Testis (tissue), 3 donors: ENCODE data around the gene IP6K1. TPM values are rescaled to one million over a fixed set of nuclear protein-coding genes. Genes with fewer than 3 reads are reported as not detected.

Source experiments
- DNase-seq: peaks from one replicate; pipeline ENCODE4 v3.0.0-alpha.2; 2019
- H3K27ac ChIP-seq, 2 donors: fragments of 200-600 bp; sonication (generic); one replicate each; pipeline ENCODE4 v1.5.1; 2019
- H3K27me3 ChIP-seq: fragments of 200-600 bp; sonication (generic); one replicate; pipeline ENCODE4 v1.5.1; 2019
- H3K36me3 ChIP-seq: fragments of 200-600 bp; sonication (generic); one replicate; pipeline ENCODE4 v1.5.1; 2017; ENCODE audit warnings: low read depth; ENCODE audit errors: missing control alignments
- H3K4me1 ChIP-seq: fragments of 200-600 bp; sonication (generic); one replicate; pipeline ENCODE4 v1.5.1; 2019
- H3K4me3 ChIP-seq, 2 donors: fragments of 200-600 bp; sonication (generic); one replicate each; pipeline ENCODE4 v1.5.1; 2017 to 2019
- H3K9me3 ChIP-seq: fragments of 200-600 bp; sonication (generic); one replicate; pipeline ENCODE4 v1.5.1; 2017
- CTCF ChIP-seq, 3 experiments: fragments of 450-650 bp in 2 of 3; fragments of 200-600 bp in 1 of 3; sonication (generic) in 1 of 3; IDR thresholded peaks; one replicate each; pipeline ENCODE4 v1.5.1; 2016 to 2019; ENCODE audit warnings: antibody characterized with exemption in 3 of 3, mild to moderate bottlenecking in 2 of 3, moderate library complexity in 1 of 3
- POLR2A ChIP-seq: fragments of 450-650 bp; IDR thresholded peaks from one replicate; pipeline ENCODE4 v1.6.1; 2017; ENCODE audit warnings: antibody characterized with exemption, mild to moderate bottlenecking, moderate library complexity
- WGBS, 2 donors: methylation state at CpG; one replicate each; pipeline ENCODE4 v1.1.5; 2018; 5-methylcytosine and 5-hydroxymethylcytosine counted together
- intact Hi-C: fragments of 100-400 bp; cut with DNase I; formaldehyde crosslinking; loops from one replicate; pipeline ENCODE4 v1.15.1; 2023; ENCODE audit warnings: low total_unique reads
- polyA plus RNA-seq: library from polyadenylated mRNA; stranded (reverse); fragments of 350-450 nt; fragmentation: Illumina TruSeq; extraction: RNeasy Lipid Tissue Mini Kit (QIAGEN cat#74804); gene quantifications from one replicate; pipeline ENCODE4 v1.2.3, GENCODE V29; 2014; ENCODE audit warnings: low read depth, low replicate concordance; ENCODE audit not compliant: insufficient read depth
- total RNA-seq, 2 donors: library from RNA; depleted of rRNA; stranded (reverse); fragments of >200 nt; gene quantifications; one replicate each; pipeline ENCODE4 v1.2.3, GENCODE V29; 2016

The IP6K1 gene
- total and polyA plus RNA-seq, 3 donors from 2014 or later, result 96.0 to 134 (median 97.4) TPM

- H3K36me3 ChIP-seq, result no peaks in the 10 kb centered on the region
- DNase-seq, result no peak
- intact Hi-C loops, result no loop called here
Observed at GRCh38 chr3:49713336-49714105, 72.8 kb downstream of the IP6K1 start.

GRCh38 chr3:49712631-49713317 lies 73.6 kb downstream of the IP6K1 start:
- Histone ChIP-seq H3K4me1 (no peaks in the 10 kb centered on the region), H3K36me3 (no peaks in the 10 kb centered on the region), H3K4me3 (no peak overlapping the region), H3K9me3 (no peaks in the 10 kb centered on the region), H3K27ac (no peak overlapping the region), H3K27me3 (no peaks in the 10 kb centered on the region)
- TF ChIP-seq POLR2A, result no peak
- no peak for TF ChIP-seq CTCF (IDR thresholded peaks at IDR 0.05)
- WGBS, 2 donors, result 74 to 79% methylated on average over 7 of the region's 7 CpGs
- intact Hi-C loops, result no loop called here
- no peak for DNase-seq

More at GRCh38 chr3:49713336-49714105, 72.8 kb downstream of the IP6K1 start:
- WGBS, 2 donors, result 92 to 95% methylated on average over 7 to 25 of the region's 25 CpGs
- peaks cover under 1% of the 10 kb centered on the region for H3K4me1 ChIP-seq
- no peaks in the 10 kb centered on the region for H3K9me3 ChIP-seq
- no peaks in the 10 kb centered on the region for H3K27me3 ChIP-seq
- H3K27ac ChIP-seq, result no peak overlapping the region
- TF ChIP-seq CTCF (IDR thresholded peaks at IDR 0.05) (no peak), POLR2A (no peak)
- H3K4me3 ChIP-seq, result no peak overlapping the region

DNA sequence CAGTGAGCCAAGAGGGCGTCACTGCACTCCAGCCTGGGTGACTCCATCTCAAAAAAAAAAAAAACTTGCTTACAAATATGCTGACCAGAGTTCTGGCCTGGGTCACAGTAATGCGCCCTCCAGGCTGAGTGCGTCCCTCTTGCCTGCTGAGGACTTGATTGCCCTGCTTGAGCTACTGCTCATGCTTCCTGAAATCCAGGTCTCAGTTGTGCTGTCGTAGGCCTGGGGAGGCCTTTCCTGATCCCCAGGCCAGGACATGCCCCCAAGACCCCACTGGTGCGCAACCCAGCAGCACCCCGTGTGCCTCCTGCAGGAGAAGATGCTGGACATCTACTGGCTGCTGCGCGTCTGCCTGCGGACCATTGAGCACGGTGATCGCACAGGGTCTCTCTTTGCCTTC lies 74.2 kb downstream of the IP6K1 start:
- WGBS, 2 donors, result 88 to 95% methylated on average over 11 of the region's 11 CpGs
- intact Hi-C loops, result no loop called here
- Histone ChIP-seq H3K27ac (no peak overlapping the region), H3K4me1 (no peaks in the 10 kb centered on the region), H3K36me3 (no peaks in the 10 kb centered on the region), H3K27me3 (no peaks in the 10 kb centered on the region), H3K4me3 (no peak overlapping the region), H3K9me3 (no peaks in the 10 kb centered on the region)
- TF ChIP-seq CTCF (IDR thresholded peaks at IDR 0.05), result no peak
- TF ChIP-seq POLR2A, result no peak
- DNase-seq, result no peak

DNA sequence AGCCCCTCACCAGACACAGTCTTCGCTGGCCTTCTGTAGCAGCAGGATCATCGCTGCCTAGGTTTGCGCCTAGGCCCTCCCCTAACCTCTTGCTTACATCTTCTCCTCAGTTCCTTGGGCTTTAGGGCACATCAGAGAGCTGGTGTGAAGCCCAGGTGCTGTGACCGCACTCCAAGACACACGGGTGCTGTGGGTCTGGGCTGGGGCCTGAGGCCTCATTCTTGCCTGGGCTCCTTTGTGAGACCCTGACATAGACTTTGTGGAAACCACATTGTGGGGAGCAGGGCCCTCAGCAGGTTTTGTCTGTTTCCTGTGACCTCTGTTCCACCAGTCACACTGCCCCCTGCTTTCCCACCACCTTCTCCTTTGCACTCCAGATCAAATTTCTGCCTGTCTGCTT lies 74.9 kb downstream of the IP6K1 start:
- Histone ChIP-seq H3K27ac (no peak overlapping the region), H3K9me3 (no peaks in the 10 kb centered on the region), H3K4me1 (no peaks in the 10 kb centered on the region), H3K36me3 (no peaks in the 10 kb centered on the region), H3K4me3 (no peak overlapping the region), H3K27me3 (no peaks in the 10 kb centered on the region)
- no peak for DNase-seq
- intact Hi-C loops, result no loop called here
- WGBS, 2 donors, result 95 to 100% methylated on average over 4 to 5 of the region's 5 CpGs
- TF ChIP-seq POLR2A, result no peak
- TF ChIP-seq CTCF (IDR thresholded peaks at IDR 0.05), result no peak
